Heart left ventricle (tissue), 16 donors: ENCODE data around the gene SMAD5. TPM values are rescaled to one million over a fixed set of nuclear protein-coding genes. Genes with fewer than 3 reads are reported as not detected.

ENCODE experiments used
- ATAC-seq, 4 donors: fragments of 200-7000 bp; cut with Tn5 transposase; one replicate each; pipeline ENCODE4 v1.9.1; 2020 to 2022; ENCODE audit warnings: moderate library complexity in 4 of 4, mild to moderate bottlenecking in 3 of 4, moderate number of reproducible peaks in 1 of 4
- DNase-seq, 5 donors: peaks; one replicate each; pipeline ENCODE4 v3.0.0-alpha.2; 2020
- H3K27ac ChIP-seq, 12 donors: fragments of 200-600 bp; sonication (generic) in 4 of 12; one replicate each; pipeline versions ENCODE4 v1.5.0 to v1.8.0; 2016 to 2022; ENCODE audit warnings: mild to moderate bottlenecking in 2 of 12
- H3K27me3 ChIP-seq, 9 donors: fragments of 200-600 bp; sonication (generic) in 2 of 9; one replicate each; pipeline versions ENCODE4 v1.5.1 to v1.8.0; 2016 to 2022; ENCODE audit warnings: mild to moderate bottlenecking in 3 of 9
- H3K36me3 ChIP-seq, 9 donors: fragments of 200-600 bp; sonication (generic) in 2 of 9; one replicate each; pipeline versions ENCODE4 v1.5.0 to v1.8.0; 2018 to 2022; ENCODE audit warnings: mild to moderate bottlenecking in 2 of 9
- H3K4me1 ChIP-seq, 12 donors: fragments of 200-600 bp; sonication (generic) in 4 of 12; one replicate each; pipeline versions ENCODE4 v1.5.0 to v1.8.0; 2016 to 2022; ENCODE audit warnings: mild to moderate bottlenecking in 3 of 12
- H3K4me3 ChIP-seq, 12 donors: fragments of 200-600 bp; sonication (generic) in 4 of 12; one replicate each; pipeline versions ENCODE4 v1.5.0 to v1.8.0; 2017 to 2022; ENCODE audit warnings: mild to moderate bottlenecking in 9 of 12, moderate library complexity in 4 of 12
- H3K9me3 ChIP-seq, 12 donors: fragments of 200-600 bp; sonication (generic) in 4 of 12; one replicate each; pipeline versions ENCODE4 v1.5.0 to v1.8.0; 2016 to 2022; ENCODE audit warnings: mild to moderate bottlenecking in 1 of 12
- CTCF ChIP-seq, 12 donors: fragments of 200-600 bp; sonication (generic) in 4 of 12; IDR thresholded peaks; one replicate each; pipeline versions ENCODE4 v1.5.0 to v1.8.0; 2018 to 2022; ENCODE audit warnings: antibody characterized with exemption in 12 of 12, mild to moderate bottlenecking in 5 of 12
- POLR2A ChIP-seq, 2 donors: fragments of 450-650 bp; IDR thresholded peaks; one replicate each; pipeline ENCODE4 v1.6.1; 2017; ENCODE audit warnings: antibody characterized with exemption in 2 of 2, mild to moderate bottlenecking in 2 of 2, moderate library complexity in 2 of 2
- WGBS, 4 donors: extraction: QIAGEN DNeasy Blood & Tissue Kit in 2 of 4; methylation state at CpG; one replicate each; pipeline versions ENCODE4 v1.1.5 to v1.1.7; 2013 to 2018; 5-methylcytosine and 5-hydroxymethylcytosine counted together
- intact Hi-C, 10 donors: fragments of 100-400 bp; cut with DNase I; formaldehyde crosslinking; loops; one replicate each; pipeline versions ENCODE4 v1.11.1 to v1.14.2; 2022
- polyA plus RNA-seq, 2 donors: library from polyadenylated mRNA; stranded (reverse); fragments of 200-250 nt; gene quantifications; one replicate each; pipeline ENCODE4 v1.2.3, GENCODE V29; 2013
- total RNA-seq, 9 donors: library from RNA; depleted of rRNA in 2 of 9; stranded (reverse); fragments of >200 nt in 2 of 9; fragmentation: NEBNext Ultra II Directional in 3 of 9; extraction: Animal tissue kit (Norgen Biotek cat#: 25700) in 3 of 9; gene quantifications; one replicate each; pipeline versions ENCODE4 v1.1.0 to v1.2.4, GENCODE V29; 2016 to 2023
- donor health status: ischemic (EF 13 %, LVEDD 7.1; RV severe dilation, severe dysfunction).
- donor health status: healthy with polysubstance abuse.
- donor health status: DM: no; HTN: yes; CAD: no.
- donor health status: DM: no; HTN: no; CAD: no.
- donor health status: ischemic (EF 25% LVEDD 6.9; RV normal size, moderate dysfunction).
- donor health status: ischemic (EF 25% LVEDD 5.7; RV mildly dilated, moderate dysfunction).
- donor health status: healthy.
- donor health status: DM: yes; HTN: yes; CAD: no.
- donor health status: ischemic (EF 35%, LVEDD 5.7; RV mildly dilated, moderate dysfunction).
- donor health status: nonischemic (EF 11% LVEDD 7.7; RV severe dilation, severe dysfunction).
- donor health status: DM: yes; HTN: yes; CAD: no.
- donor health status: PGD.
- donor health status: ischemic (EF 29% LVEDD 5.4; RV normal size, mild dysfunction).
- donor health status: nonischemic (EF 23%, LVEDD 6.1; RV moderate dilation, normal function).

The SMAD5 gene
- total and polyA plus RNA-seq, 11 donors: 6.9 to 53.3 (median 35.7) TPM

- intact Hi-C loops: no loop called here
- no peaks in the 10 kb centered on the region for H3K9me3 ChIP-seq
- H3K4me1 ChIP-seq: peaks cover 3 to 94% (median 65%) of the 10 kb centered on the region in 12 donors
- H3K4me3 ChIP-seq: no peak overlapping the region
- 29 to 49% (median 40%) methylated on average over 2 of the region's 2 CpGs for WGBS, 4 donors
- H3K27ac ChIP-seq: no peak overlapping the region
- DNase-seq (no peak), ATAC-seq (no peak)
- no peaks in the 10 kb centered on the region for H3K27me3 ChIP-seq
- no peaks in the 10 kb centered on the region for H3K36me3 ChIP-seq
- TF ChIP-seq POLR2A (IDR thresholded peaks at IDR 0.05): no peak
- no peak for TF ChIP-seq CTCF (IDR thresholded peaks at IDR 0.05)
These were observed 12.4 kb downstream of the SMAD5 start for GRCh38 chr5:136145030-136145429.

GRCh38 chr5:136146201-136146600 is 13.6 kb downstream of the SMAD5 start:
- ATAC-seq (no peak), DNase-seq (no peak)
- H3K27me3 ChIP-seq: no peaks in the 10 kb centered on the region
- H3K4me3 ChIP-seq: no peak overlapping the region
- no peak for TF ChIP-seq CTCF (IDR thresholded peaks at IDR 0.05)
- TF ChIP-seq POLR2A (IDR thresholded peaks at IDR 0.05): no peak
- H3K9me3 ChIP-seq: no peaks in the 10 kb centered on the region
- H3K27ac ChIP-seq: no peak overlapping the region
- intact Hi-C loops: no loop called here
- H3K36me3 ChIP-seq: no peaks in the 10 kb centered on the region
- peaks cover 0 to 92% (median 57%) of the 10 kb centered on the region in 12 donors for H3K4me1 ChIP-seq
- 75 to 79% (median 78%) methylated on average over 3 of the region's 3 CpGs for WGBS, 4 donors

GRCh38 chr5:136147632-136148031 is 15.0 kb downstream of the SMAD5 start:
- Histone ChIP-seq H3K27ac (no peak overlapping the region), H3K27me3 (no peaks in the 10 kb centered on the region), H3K4me1 (peaks cover 0 to 90% (median 49%) of the 10 kb centered on the region in 12 donors), H3K36me3 (peaks cover 0 to 7% (median 0%) of the 10 kb centered on the region in 9 donors), H3K4me3 (no peak overlapping the region), H3K9me3 (no peaks in the 10 kb centered on the region)
- TF ChIP-seq POLR2A (IDR thresholded peaks at IDR 0.05) (no peak), CTCF (IDR thresholded peaks at IDR 0.05) (no peak)
- ATAC-seq: no peak
- no peak for DNase-seq
- intact Hi-C loops: no loop called here

- intact Hi-C loops: no loop called here
- TF ChIP-seq CTCF (IDR thresholded peaks at IDR 0.05) (no peak), POLR2A (IDR thresholded peaks at IDR 0.05) (no peak)
- Histone ChIP-seq H3K27me3 (no peaks in the 10 kb centered on the region), H3K4me1 (peaks cover 0 to 83% (median 39%) of the 10 kb centered on the region in 12 donors), H3K36me3 (peaks cover 0 to 27% (median 17%) of the 10 kb centered on the region in 9 donors), H3K27ac (no peak overlapping the region), H3K9me3 (no peaks in the 10 kb centered on the region), H3K4me3 (no peak overlapping the region)
- WGBS, 4 donors: 51 to 58% (median 54%) methylated on average over 1 of the region's 1 CpG
- DNase-seq (no peak), ATAC-seq (no peak)
These were observed 17.2 kb downstream of the SMAD5 start for GRCh38 chr5:136149891-136150290.
